Renal cortical epithelial cell (primary cell): ENCODE results near the gene ZNF277. TPM values are rescaled to one million over a fixed set of nuclear protein-coding genes. Genes with fewer than 3 reads are reported as not detected.

Experiments used
- DNase-seq: peaks from one replicate; pipeline ENCODE4 v3.0.0-alpha.2; 2011; ENCODE audit warnings: low read depth
- total RNA-seq: library from RNA; depleted of rRNA; stranded (reverse); fragments of >200 nt; gene quantifications from 2 replicates; pipeline ENCODE4 v1.2.3, GENCODE V29; 2014

ZNF277 gene
- total RNA-seq, 1 donor from 2014 or later = 61.9 TPM

- DNase-seq = peak; percentile 37
Observed at GRCh38 chr7:112391841-112392286, 185.4 kb downstream of the ZNF277 start.

Other genes with a start within 250 kb of the ZNF277 start
- 24.5 and 50.4 TPM in 2 replicates for gene DOCK4, start 296 bp upstream of the ZNF277 start, total RNA-seq
- gene IFRD1, start 243.8 kb downstream of the ZNF277 start, total RNA-seq = 42.2 and 51.1 TPM in 2 replicates